ENCODE measurements around the gene RMRP. TPM values are rescaled to one million over a fixed set of nuclear protein-coding genes. Genes with fewer than 3 reads are reported as not detected.
"Not testable (repeated sequence)": the region's sequence is repeated elsewhere in the genome, so short reads cannot be mapped to it uniquely, and the experiment has no call there.

RMRP gene
- total RNA-seq, 1 donor from 2014 or later: 6,301 TPM

- Mint-ChIP-seq H3K4me1 (peaks cover 52% of the 10 kb centered on the region), H3K4me3 (peak overlapping the region; percentile 56), H3K36me3 (ENCODE audit: low read depth) (peaks cover 14% of the 10 kb centered on the region), H3K9me3 (no peaks in the 10 kb centered on the region), H3K27me3 (peaks cover 3% of the 10 kb centered on the region), H3K27ac (peak overlapping the region; percentile 51)
- DNase-seq: no peak
- intact Hi-C loops (cut with micrococcal nuclease): no loop called here
Measured at GRCh38 chr9:35651956-35652828, 5.6 kb downstream of the RMRP start.

GRCh38 chr9:35650341-35651158, 7.3 kb downstream of the RMRP start, which contains the start of gene SIT1:
SIT1 (minus strand) TSS chr9:35650931; CDS start chr9:35650853, 78 bp downstream.
- H3K27ac Mint-ChIP-seq: peak within 1 kb of the TSS; percentile 96
- peaks cover 14% of the 10 kb centered on the region for H3K36me3 Mint-ChIP-seq (ENCODE audit: low read depth)
- intact Hi-C loops (cut with micrococcal nuclease): no loop called here
- no peaks in the 10 kb centered on the region for H3K9me3 Mint-ChIP-seq
- no peaks in the 10 kb centered on the region for H3K27me3 Mint-ChIP-seq
- peak within 1 kb of the TSS; percentile 92 for H3K4me3 Mint-ChIP-seq
- peak; percentile 81 for DNase-seq
- peaks cover 43% of the 10 kb centered on the region for H3K4me1 Mint-ChIP-seq

- H3K9me3 Mint-ChIP-seq: no peaks in the 10 kb centered on the region
- H3K27ac Mint-ChIP-seq: peak overlapping the region; percentile 96
- peak overlapping the region; percentile 92 for H3K4me3 Mint-ChIP-seq
- peak; percentile 84 for DNase-seq
- intact Hi-C loops (cut with micrococcal nuclease): loop anchor here (5.0 kb wide), 1 partner anchor 537 kb away; no protein-coding TSS in a partner anchor
- H3K36me3 Mint-ChIP-seq (ENCODE audit: low read depth): peaks cover 14% of the 10 kb centered on the region
- H3K27me3 Mint-ChIP-seq: no peaks in the 10 kb centered on the region
- H3K4me1 Mint-ChIP-seq: peaks cover 44% of the 10 kb centered on the region
Measured at GRCh38 chr9:35649431-35650340, 8.1 kb downstream of the RMRP start.

- peak; percentile 98 for DNase-seq
- Mint-ChIP-seq H3K27me3 (no peaks in the 10 kb centered on the region), H3K27ac (peak overlapping the region; percentile 96), H3K4me1 (peaks cover 41% of the 10 kb centered on the region), H3K4me3 (peak overlapping the region; percentile 92), H3K36me3 (ENCODE audit: low read depth) (peaks cover 24% of the 10 kb centered on the region), H3K9me3 (no peaks in the 10 kb centered on the region)
- intact Hi-C loops (cut with micrococcal nuclease): loop anchor here (1.0 to 5.0 kb wide), 6 partner anchors 11 to 534 kb away; partner anchors contain the start of genes CREB3, TLN1 and TPM2
Measured at GRCh38 chr9:35646533-35647265, 11.1 kb downstream of the RMRP start.

GRCh38 chr9:35646153-35646532, 11.7 kb downstream of the RMRP start:
- H3K4me3 Mint-ChIP-seq: peak overlapping the region; percentile 92
- H3K4me1 Mint-ChIP-seq: peaks cover 36% of the 10 kb centered on the region
- intact Hi-C loops (cut with micrococcal nuclease): loop anchor here (1.0 to 5.0 kb wide), 5 partner anchors 27 to 534 kb away; partner anchors contain the start of genes CREB3, TLN1 and TPM2
- no peaks in the 10 kb centered on the region for H3K9me3 Mint-ChIP-seq
- peak overlapping the region; percentile 96 for H3K27ac Mint-ChIP-seq
- H3K36me3 Mint-ChIP-seq (ENCODE audit: low read depth): peaks cover 29% of the 10 kb centered on the region
- no peak for DNase-seq
- no peaks in the 10 kb centered on the region for H3K27me3 Mint-ChIP-seq

- intact Hi-C loops (cut with micrococcal nuclease): loop anchor here (1.0 to 5.0 kb wide), 5 partner anchors 26 to 533 kb away; partner anchors contain the start of genes CREB3, TLN1 and TPM2
Measured at GRCh38 chr9:35645736-35646135, 12.1 kb downstream of the RMRP start.

GRCh38 chr9:35643046-35643445, 14.8 kb downstream of the RMRP start:
- intact Hi-C loops (cut with micrococcal nuclease): no loop called here
- DNase-seq: no peak
- Mint-ChIP-seq H3K9me3 (peaks cover 6% of the 10 kb centered on the region), H3K4me3 (no peak overlapping the region), H3K4me1 (peaks cover 35% of the 10 kb centered on the region), H3K27me3 (no peaks in the 10 kb centered on the region), H3K36me3 (ENCODE audit: low read depth) (peaks cover 32% of the 10 kb centered on the region), H3K27ac (no peak overlapping the region)

More at GRCh38 chr9:35645736-35646135, 12.1 kb downstream of the RMRP start:
- H3K36me3 Mint-ChIP-seq (ENCODE audit: low read depth): peaks cover 33% of the 10 kb centered on the region
- DNase-seq, H3K27me3 Mint-ChIP-seq, H3K9me3 Mint-ChIP-seq: not testable (repeated sequence)
- H3K27ac Mint-ChIP-seq: peak overlapping the region; percentile 96
- peak overlapping the region; percentile 92 for H3K4me3 Mint-ChIP-seq
- peaks cover 33% of the 10 kb centered on the region for H3K4me1 Mint-ChIP-seq

GRCh38 chr9:35641478-35641877, 16.3 kb downstream of the RMRP start:
- intact Hi-C loops (cut with micrococcal nuclease); H3K27me3 Mint-ChIP-seq; DNase-seq; H3K4me3 Mint-ChIP-seq; H3K27ac Mint-ChIP-seq; H3K9me3 Mint-ChIP-seq: not testable (repeated sequence)
- Mint-ChIP-seq H3K4me1 (peaks cover 41% of the 10 kb centered on the region), H3K36me3 (ENCODE audit: low read depth) (peaks cover 31% of the 10 kb centered on the region)

- DNase-seq; intact Hi-C loops (cut with micrococcal nuclease); H3K27me3 Mint-ChIP-seq; H3K4me3 Mint-ChIP-seq; H3K9me3 Mint-ChIP-seq: not testable (repeated sequence)
- Mint-ChIP-seq H3K27ac (peak overlapping the region; percentile 85), H3K4me1 (peaks cover 46% of the 10 kb centered on the region), H3K36me3 (ENCODE audit: low read depth) (peaks cover 31% of the 10 kb centered on the region)
Measured at GRCh38 chr9:35640431-35640830, 17.4 kb downstream of the RMRP start.

- no peaks in the 10 kb centered on the region for H3K27me3 Mint-ChIP-seq
- H3K36me3 Mint-ChIP-seq (ENCODE audit: low read depth): peaks cover 30% of the 10 kb centered on the region
- H3K9me3 Mint-ChIP-seq: peaks cover 6% of the 10 kb centered on the region
- peak overlapping the region; percentile 39 for H3K4me3 Mint-ChIP-seq
- intact Hi-C loops (cut with micrococcal nuclease): no loop called here
- no peak for DNase-seq
- H3K27ac Mint-ChIP-seq: peak overlapping the region; percentile 90
- H3K4me1 Mint-ChIP-seq: peaks cover 51% of the 10 kb centered on the region
Measured at GRCh38 chr9:35639631-35640030, 18.2 kb downstream of the RMRP start.

GRCh38 chr9:35639225-35639624, 18.6 kb downstream of the RMRP start:
- H3K36me3 Mint-ChIP-seq (ENCODE audit: low read depth): peaks cover 26% of the 10 kb centered on the region
- H3K4me3 Mint-ChIP-seq: peak overlapping the region; percentile 39
- H3K4me1 Mint-ChIP-seq: peaks cover 48% of the 10 kb centered on the region
- H3K27ac Mint-ChIP-seq: peak overlapping the region; percentile 90
- intact Hi-C loops (cut with micrococcal nuclease); H3K9me3 Mint-ChIP-seq; DNase-seq; H3K27me3 Mint-ChIP-seq: not testable (repeated sequence)

- H3K27ac Mint-ChIP-seq: peak overlapping the region; percentile 75
- H3K9me3 Mint-ChIP-seq; H3K27me3 Mint-ChIP-seq; intact Hi-C loops (cut with micrococcal nuclease); H3K4me3 Mint-ChIP-seq: not testable (repeated sequence)
- peaks cover 48% of the 10 kb centered on the region for H3K4me1 Mint-ChIP-seq
- H3K36me3 Mint-ChIP-seq (ENCODE audit: low read depth): peaks cover 26% of the 10 kb centered on the region
- peak; percentile 79 for DNase-seq
Measured at GRCh38 chr9:35638751-35639150, 19.1 kb downstream of the RMRP start.
